T-cell (primary cell): Measurements from ENCODE around the gene AKAP13. TPM values are rescaled to one million over a fixed set of nuclear protein-coding genes. Genes with fewer than 3 reads are reported as not detected.

ENCODE experiments used
- ATAC-seq, 4 experiments: fragments of 200-7000 bp in 3 of 4; fragments of 150-1000 bp in 1 of 4; cut with Tn5 transposase; replicated peaks in 1 of 4; 1 replicate in 3 of 4; 2 replicates in 1 of 4; pipeline ENCODE4 v1.10.0; 2021; ENCODE audit warnings: moderate library complexity in 3 of 4, mild to moderate bottlenecking in 2 of 4, moderate number of reproducible peaks in 1 of 4
- CTCF ChIA-PET, 2 donors: fragments of 300-600 bp; sonication (Branson Sonifier 250); formaldehyde crosslinking; loops; one replicate each; lab custom pipeline; 2022; ENCODE audit warnings: antibody characterized with exemption in 2 of 2; lab: Charles Lee
- POLR2A ChIA-PET, 2 donors: fragments of 300-600 bp; sonication (Branson Sonifier 250); formaldehyde crosslinking; loops; one replicate each; lab custom pipeline; 2022; ENCODE audit warnings: antibody characterized with exemption in 2 of 2; lab: Charles Lee
- DNase-seq, 35 experiments: peaks; one replicate each; pipeline versions ENCODE4 v3.0.0 to v3.0.0-alpha.2; 2013 to 2023
- H3K27ac ChIP-seq: one replicate; pipeline ENCODE4 v1.5.1; 2013; ENCODE audit warnings: low read length
- H3K27me3 ChIP-seq, 2 experiments: replicated peaks in 1 of 2; 1 replicate in 1 of 2; 2 replicates in 1 of 2; pipeline versions ENCODE4 v1.6.1 to v1.7.0; 2013; ENCODE audit warnings: low read length in 1 of 2, mixed read lengths in 1 of 2; ENCODE audit not compliant: control insufficient read depth in 2 of 2, insufficient read depth in 2 of 2; ENCODE audit errors: extremely low read depth in 1 of 2
- H3K36me3 ChIP-seq, 2 donors: 1 replicate in 1 of 2; 2 replicates in 1 of 2; pipeline versions ENCODE4 v1.6.1 to v1.7.0; 2013; ENCODE audit warnings: low read length in 1 of 2; ENCODE audit not compliant: control insufficient read depth in 2 of 2, insufficient read depth in 1 of 2; ENCODE audit errors: extremely low read depth in 1 of 2
- H3K4me1 ChIP-seq, 2 experiments: 1 replicate in 1 of 2; 2 replicates in 1 of 2; pipeline versions ENCODE4 v1.6.1 to v1.7.0; 2013; ENCODE audit warnings: low read length in 2 of 2, mixed read lengths in 1 of 2; ENCODE audit not compliant: insufficient read depth in 2 of 2, control insufficient read depth in 1 of 2; ENCODE audit errors: extremely low read depth in 1 of 2
- H3K4me3 ChIP-seq, 2 donors: 1 replicate in 1 of 2; 2 replicates in 1 of 2; pipeline versions ENCODE4 v1.5.1 to v1.7.0; 2013; ENCODE audit warnings: mild to moderate bottlenecking in 2 of 2, low read length in 1 of 2, moderate library complexity in 1 of 2; ENCODE audit not compliant: control insufficient read depth in 1 of 2; ENCODE audit errors: extremely low read depth in 1 of 2
- H3K9me3 ChIP-seq: 2 replicates; pipeline ENCODE4 v1.7.0; 2013
- H3K27ac Mint-ChIP-seq, 2 donors: one replicate each; pipeline ENCODE4 v1.8.0; 2020 to 2021; ENCODE audit warnings: mild to moderate bottlenecking in 2 of 2, mixed read lengths in 2 of 2
- H3K27me3 Mint-ChIP-seq, 2 donors: one replicate each; pipeline ENCODE4 v1.8.0; 2021 to 2022; ENCODE audit warnings: mixed read lengths in 2 of 2
- H3K36me3 Mint-ChIP-seq: one replicate; pipeline ENCODE4 v1.8.0; 2021; ENCODE audit warnings: mixed read lengths
- H3K4me1 Mint-ChIP-seq, 3 donors: one replicate each; pipeline ENCODE4 v1.8.0; 2020 to 2022; ENCODE audit warnings: mixed read lengths in 3 of 3, mild to moderate bottlenecking in 1 of 3
- H3K4me3 Mint-ChIP-seq, 3 donors: one replicate each; pipeline ENCODE4 v1.8.0; 2020 to 2022; ENCODE audit warnings: mild to moderate bottlenecking in 3 of 3, mixed read lengths in 3 of 3, moderate library complexity in 3 of 3
- H3K9me3 Mint-ChIP-seq, 3 donors: one replicate each; pipeline ENCODE4 v1.8.0; 2020 to 2022; ENCODE audit warnings: mixed read lengths in 3 of 3
- WGBS: methylation state at CpG from one replicate; pipeline ENCODE4 v1.1.5; 2013; ENCODE audit warnings: missing lambda C conversion rate; ENCODE audit not compliant: insufficient coverage; 5-methylcytosine and 5-hydroxymethylcytosine counted together
- total RNA-seq, 35 experiments: library from RNA in 6 of 35; stranded (reverse) in 6 of 35; fragments of 120-200 nt in 1 of 35; gene quantifications; one replicate each; pipeline versions ENCODE4 v1.2.1 to v1.2.4 and lab custom pipeline; 2013 to 2026

Gene AKAP13
- total RNA-seq, 5 donors from 2014 or later (not counting 1 experiment from before 2014, with no cell fraction given): 232 to 391 (median 281) TPM

DNA sequence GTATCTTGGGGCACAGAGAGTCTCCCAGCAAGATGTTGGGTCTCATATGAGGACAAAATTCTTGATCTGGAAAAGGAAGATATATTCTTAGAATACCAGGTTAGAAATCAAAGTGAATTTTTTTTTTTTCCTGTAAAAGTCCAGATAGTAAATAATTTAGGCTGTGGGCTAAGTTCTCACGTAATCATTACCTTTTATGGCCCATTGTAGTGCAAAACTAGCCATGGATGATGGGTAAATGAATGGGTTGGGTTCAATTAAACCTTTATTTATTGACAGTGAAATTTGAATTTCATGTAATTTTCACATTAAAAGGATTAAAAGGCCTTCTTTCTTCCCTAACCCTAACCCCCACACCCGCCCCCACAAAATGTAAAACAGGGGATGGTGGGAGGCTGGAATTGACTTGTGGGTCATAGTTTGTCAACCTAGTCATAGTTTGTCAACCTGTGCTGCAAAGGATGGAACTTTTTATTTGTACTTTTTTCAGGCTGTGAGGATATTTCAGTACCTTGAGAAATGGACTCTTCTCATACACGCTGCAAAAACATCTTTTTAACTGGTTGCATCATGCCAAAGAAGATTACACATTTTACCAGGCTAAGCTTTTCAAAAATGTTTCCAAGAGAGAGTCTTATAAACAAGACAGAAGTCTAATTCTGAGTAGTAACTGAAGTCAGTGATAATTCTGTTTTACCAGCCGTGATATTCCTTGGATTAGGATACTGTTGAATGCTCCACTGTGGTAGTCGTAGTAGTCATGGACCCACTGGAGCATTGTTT, 138.8 kb downstream of the AKAP13 start:
- peaks cover 59 to 63% (median 59%) of the 10 kb centered on the region in 3 donors for H3K4me1 Mint-ChIP-seq
- H3K36me3 ChIP-seq: no peaks in the 10 kb centered on the region
- H3K27ac Mint-ChIP-seq: peak overlapping the region; percentile 31 to 44
- H3K4me3 Mint-ChIP-seq: no peak overlapping the region
- ChIA-PET CTCF (no interaction called here), POLR2A (no interaction called here)
- ATAC-seq: no peak
- H3K4me1 ChIP-seq: no peaks in the 10 kb centered on the region
- no peaks in the 10 kb centered on the region for H3K9me3 Mint-ChIP-seq
- 100% methylated on average over 2 of the region's 5 CpGs for WGBS
- H3K36me3 Mint-ChIP-seq: peaks cover 20% of the 10 kb centered on the region
- no peak overlapping the region for H3K27ac ChIP-seq
- DNase-seq: no peak
- no peaks in the 10 kb centered on the region for H3K27me3 Mint-ChIP-seq
- H3K27me3 ChIP-seq: no peaks in the 10 kb centered on the region
- H3K9me3 ChIP-seq: no peaks in the 10 kb centered on the region
- no peak overlapping the region for H3K4me3 ChIP-seq

DNA sequence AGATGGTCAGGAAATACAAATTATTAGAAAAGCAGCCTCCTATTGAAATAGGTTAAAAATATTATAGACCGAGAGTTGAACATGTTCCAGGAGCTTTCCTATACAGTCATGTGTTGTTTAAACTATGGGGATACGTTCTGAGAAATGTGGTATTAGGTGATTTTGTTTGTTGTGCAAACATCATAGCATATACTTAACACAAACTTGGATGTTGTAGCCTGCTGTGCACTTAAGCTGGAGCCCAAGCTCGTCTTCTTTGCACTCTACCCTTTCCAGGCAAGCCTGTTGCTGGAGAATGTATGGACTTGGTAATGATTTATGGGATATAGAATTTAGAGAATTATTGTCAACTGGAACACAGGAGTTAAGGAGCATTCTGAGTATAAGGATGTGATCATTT, 140.2 kb downstream of the AKAP13 start:
- no CpG with 5 or more reads among the region's 3 CpGs for WGBS
- Mint-ChIP-seq H3K27me3 (no peaks in the 10 kb centered on the region), H3K4me1 (peaks cover 52 to 60% (median 54%) of the 10 kb centered on the region in 3 donors), H3K9me3 (no peaks in the 10 kb centered on the region), H3K27ac (no peak overlapping the region), H3K36me3 (peaks cover 29% of the 10 kb centered on the region), H3K4me3 (no peak overlapping the region)
- H3K27me3 ChIP-seq: no peaks in the 10 kb centered on the region
- CTCF ChIA-PET: no interaction called here
- DNase-seq (no peak), ATAC-seq (no peak)
- no peaks in the 10 kb centered on the region for H3K9me3 ChIP-seq
- no peak overlapping the region for H3K4me3 ChIP-seq
- POLR2A ChIA-PET: interaction anchor here in 1 of 2 donors (0.5 kb wide), 1 partner anchor 187 kb away, joined by 4 read pairs; no protein-coding TSS in a partner anchor
- no peaks in the 10 kb centered on the region for H3K4me1 ChIP-seq
- H3K27ac ChIP-seq: no peak overlapping the region
- no peaks in the 10 kb centered on the region for H3K36me3 ChIP-seq

DNA sequence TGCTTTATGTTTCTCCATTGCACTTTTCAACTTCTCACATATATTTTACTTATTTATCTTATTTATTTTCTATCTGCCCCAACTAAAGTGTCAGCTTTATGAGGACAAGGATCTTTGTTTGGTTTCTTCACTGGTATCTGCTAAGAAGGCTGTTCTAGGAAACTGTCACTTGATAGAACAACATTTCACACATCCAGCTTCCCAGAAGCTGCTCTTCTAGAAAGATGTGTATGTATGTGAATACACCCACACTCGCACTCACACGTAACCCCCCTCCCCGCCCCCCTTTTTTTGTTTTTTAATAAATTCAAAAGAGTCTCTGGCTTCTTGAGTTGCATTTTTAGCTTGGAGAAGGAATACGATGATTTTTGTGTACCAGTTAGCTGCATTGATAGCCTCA, 143.1 kb downstream of the AKAP13 start:
- peaks cover 0 to 15% of the 10 kb centered on the region in 2 donors for H3K36me3 ChIP-seq
- ChIA-PET CTCF (interaction anchor here (0.6 to 0.9 kb wide), 2 partner anchors 15 to 34 kb away, joined by 3 to 5 read pairs; no protein-coding TSS in a partner anchor), POLR2A (interaction anchor here (0.6 kb wide), 3 partner anchors 14 to 166 kb away, joined by 3 to 9 read pairs (median 3); no protein-coding TSS in a partner anchor)
- Mint-ChIP-seq H3K4me3 (no peak overlapping the region), H3K4me1 (peaks cover 32 to 46% (median 34%) of the 10 kb centered on the region in 3 donors), H3K36me3 (peaks cover 47% of the 10 kb centered on the region), H3K9me3 (no peaks in the 10 kb centered on the region), H3K27me3 (no peaks in the 10 kb centered on the region), H3K27ac (peak overlapping the region; percentile 8 to 48)
- DNase-seq (no peak), ATAC-seq (no peak)
- no peaks in the 10 kb centered on the region for H3K4me1 ChIP-seq
- WGBS: 33% methylated on average over 1 of the region's 4 CpGs
- no peaks in the 10 kb centered on the region for H3K9me3 ChIP-seq
- H3K27ac ChIP-seq: no peak overlapping the region
- no peak overlapping the region for H3K4me3 ChIP-seq
- H3K27me3 ChIP-seq: no peaks in the 10 kb centered on the region

DNA sequence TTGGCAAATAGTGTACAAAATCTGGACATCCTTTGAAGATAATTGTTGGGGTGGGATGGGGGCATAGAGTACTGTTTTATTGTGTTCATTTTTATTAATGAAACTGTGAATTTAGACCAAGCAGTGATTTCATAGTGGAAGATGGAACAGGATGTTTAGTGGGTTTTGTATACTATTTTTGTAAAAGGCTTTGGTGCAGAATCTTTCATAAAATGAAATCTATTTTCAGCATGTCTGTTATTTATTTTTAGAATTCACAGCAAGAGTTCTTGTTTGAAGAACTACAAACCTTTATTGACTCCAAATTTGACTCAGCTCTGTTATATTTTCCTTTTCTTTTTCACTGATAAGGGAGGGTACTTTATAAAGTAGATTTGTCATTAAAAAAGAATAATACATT, 145.4 kb downstream of the AKAP13 start:
- H3K27ac ChIP-seq: no peak overlapping the region
- ATAC-seq (no peak), DNase-seq (no peak)
- H3K4me1 ChIP-seq: no peaks in the 10 kb centered on the region
- H3K9me3 ChIP-seq: no peaks in the 10 kb centered on the region
- no peak overlapping the region for H3K4me3 Mint-ChIP-seq
- CTCF ChIA-PET: interaction anchor here (0.6 kb wide), 2 partner anchors 20 to 78 kb away, joined by 3 read pairs; no protein-coding TSS in a partner anchor
- H3K36me3 Mint-ChIP-seq: peaks cover 53% of the 10 kb centered on the region
- no peak overlapping the region for H3K4me3 ChIP-seq
- H3K27ac Mint-ChIP-seq: peak overlapping the region in 1 of 2 donors; percentile 49
- peaks cover 25 to 39% (median 31%) of the 10 kb centered on the region in 3 donors for H3K4me1 Mint-ChIP-seq
- peaks cover 7 to 16% of the 10 kb centered on the region in 2 donors for H3K36me3 ChIP-seq
- no peaks in the 10 kb centered on the region for H3K27me3 Mint-ChIP-seq
- H3K27me3 ChIP-seq: no peaks in the 10 kb centered on the region
- H3K9me3 Mint-ChIP-seq: no peaks in the 10 kb centered on the region
- POLR2A ChIA-PET: no interaction called here

DNA sequence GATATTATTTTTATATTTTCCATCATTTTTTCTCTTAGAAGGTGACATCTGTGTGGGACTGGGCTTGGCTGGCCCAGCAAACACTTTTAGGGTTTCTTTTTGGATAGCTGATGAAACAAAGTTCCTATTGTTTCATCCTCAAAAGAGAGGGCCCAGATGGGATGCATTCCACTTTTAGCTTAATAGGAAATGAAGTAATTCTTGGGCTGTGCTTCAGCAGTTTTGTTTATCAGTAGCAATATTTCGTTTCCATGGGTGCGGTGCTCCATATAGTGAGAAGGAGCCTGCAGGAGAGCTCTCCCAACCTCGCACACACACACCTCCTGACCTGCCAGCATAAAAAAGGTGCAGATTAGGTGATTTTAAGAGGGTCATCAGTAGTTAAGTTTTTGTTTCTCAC, 147.5 kb downstream of the AKAP13 start:
- WGBS: no CpG with 5 or more reads among the region's 3 CpGs
- ATAC-seq (no peak), DNase-seq (no peak)
- peaks cover 47% of the 10 kb centered on the region for H3K36me3 Mint-ChIP-seq
- no peaks in the 10 kb centered on the region for H3K27me3 Mint-ChIP-seq
- Histone ChIP-seq H3K36me3 (peaks cover 7 to 16% of the 10 kb centered on the region in 2 donors), H3K4me1 (no peaks in the 10 kb centered on the region), H3K4me3 (no peak overlapping the region), H3K27me3 (no peaks in the 10 kb centered on the region), H3K27ac (no peak overlapping the region), H3K9me3 (no peaks in the 10 kb centered on the region)
- CTCF ChIA-PET: interaction anchor here in 1 of 2 donors (0.6 to 1.0 kb wide), 2 partner anchors 14 to 908 kb away, joined by 3 read pairs; no protein-coding TSS in a partner anchor
- POLR2A ChIA-PET: no interaction called here
- H3K4me1 Mint-ChIP-seq: peaks cover 28 to 47% (median 33%) of the 10 kb centered on the region in 3 donors
- no peak overlapping the region for H3K4me3 Mint-ChIP-seq
- no peaks in the 10 kb centered on the region for H3K9me3 Mint-ChIP-seq
- peak overlapping the region in 1 of 2 donors; percentile 2 for H3K27ac Mint-ChIP-seq

DNA sequence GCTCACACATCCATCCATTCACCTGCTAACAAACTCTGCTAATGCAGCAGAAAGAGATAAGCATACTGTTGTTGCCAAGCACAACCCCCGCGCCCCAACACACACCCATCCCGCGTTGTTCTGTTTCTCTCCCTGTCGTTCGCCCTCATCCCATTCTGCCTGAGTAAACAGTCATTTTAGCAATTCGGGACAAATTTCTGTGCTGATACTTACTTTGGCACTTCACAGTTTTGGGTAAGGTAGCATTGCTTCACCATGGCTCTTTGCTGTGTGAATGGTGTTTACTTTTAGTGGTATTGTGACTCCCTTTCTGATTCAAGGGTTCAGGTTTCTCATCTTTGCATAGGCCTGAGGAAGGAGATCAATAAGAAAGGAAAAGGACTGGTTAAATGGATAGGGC, 149.7 kb downstream of the AKAP13 start:
- Mint-ChIP-seq H3K4me3 (no peak overlapping the region), H3K36me3 (peaks cover 47% of the 10 kb centered on the region), H3K9me3 (no peaks in the 10 kb centered on the region), H3K27me3 (no peaks in the 10 kb centered on the region), H3K4me1 (peaks cover 42 to 53% (median 49%) of the 10 kb centered on the region in 3 donors), H3K27ac (peak overlapping the region in 1 of 2 donors; percentile 35)
- Histone ChIP-seq H3K27ac (no peak overlapping the region), H3K4me1 (peaks cover 9 to 18% of the 10 kb centered on the region in 2 experiments), H3K27me3 (no peaks in the 10 kb centered on the region), H3K9me3 (no peaks in the 10 kb centered on the region), H3K4me3 (no peak overlapping the region), H3K36me3 (peaks cover 7 to 22% of the 10 kb centered on the region in 2 donors)
- DNase-seq (no peak), ATAC-seq (no peak)
- 94% methylated on average over 6 of the region's 7 CpGs for WGBS
- ChIA-PET CTCF (no interaction called here), POLR2A (no interaction called here)
